ENCODE measurements around the gene PNCK.

Gene PNCK

DNA sequence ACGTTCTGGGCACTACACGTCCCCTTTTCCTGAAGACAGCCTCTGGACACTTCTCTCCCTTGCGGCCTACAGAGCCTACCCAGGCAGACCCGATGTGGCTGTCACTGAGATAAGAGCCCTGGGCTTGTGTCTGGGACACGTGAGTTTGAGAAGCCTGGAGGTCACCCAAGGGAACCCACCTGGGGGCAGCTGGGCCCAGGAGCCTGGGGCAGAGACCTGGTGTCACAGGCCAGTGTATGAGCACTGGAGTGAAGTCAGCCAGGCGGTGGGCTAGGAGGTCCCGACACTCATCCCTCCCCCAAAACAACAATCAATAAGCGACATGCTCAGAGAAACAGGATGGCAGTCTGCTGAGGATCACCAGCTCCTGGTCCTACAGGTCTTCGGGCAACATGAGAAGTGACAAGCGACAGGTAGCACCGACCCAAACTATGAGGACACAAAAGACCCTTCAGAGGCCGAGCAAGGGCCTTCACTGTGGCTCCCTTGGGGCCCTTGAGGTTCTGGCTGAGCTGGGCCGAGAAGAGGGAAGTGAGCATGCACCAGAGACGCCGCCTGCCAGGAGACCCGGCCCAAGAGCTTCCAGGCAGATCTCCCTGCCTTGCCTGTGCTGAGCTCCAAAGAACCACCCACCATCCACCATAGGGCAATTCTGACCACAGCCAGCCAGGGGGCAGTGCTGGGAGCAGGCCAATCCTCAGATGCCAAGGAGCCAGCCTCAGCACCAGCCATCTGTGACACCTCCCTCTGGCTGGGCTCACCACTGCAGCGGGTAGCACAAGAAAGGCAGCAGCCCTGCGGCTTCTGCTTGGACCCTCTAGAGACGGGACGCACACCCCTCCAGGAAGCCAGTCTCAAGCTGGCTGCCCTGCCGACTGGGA lies 37.6 kb downstream of the PNCK start:
- peak; percentile 81 for DNase-seq
- in situ Hi-C loops (cut with MboI; ENCODE audit: low pct_unique_long_range_greater_than_20kb, low sequenced_read_pairs): no loop called here

DNA sequence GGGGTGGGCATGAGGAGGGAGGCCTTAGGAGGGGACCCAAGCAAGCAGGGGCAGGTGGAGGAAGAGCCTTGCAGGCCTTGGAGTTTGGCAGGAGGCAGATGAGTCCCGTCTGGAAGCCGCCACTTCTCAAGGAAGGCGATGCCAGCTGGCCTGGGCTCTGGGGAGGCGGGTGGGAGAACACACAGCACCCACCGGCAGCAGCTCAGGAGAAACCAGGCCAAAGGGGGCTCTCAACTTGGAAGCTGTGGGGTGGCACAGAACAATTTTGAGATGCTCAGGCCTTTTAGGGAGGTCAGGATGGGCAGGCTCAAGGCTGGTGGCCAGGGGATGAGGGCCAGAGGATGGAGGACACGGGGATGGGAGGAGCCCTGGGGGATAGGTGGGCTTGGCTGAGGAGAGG lies 38.2 kb downstream of the PNCK start:
- no peak for DNase-seq
- in situ Hi-C loops (cut with MboI; ENCODE audit: low pct_unique_long_range_greater_than_20kb, low sequenced_read_pairs): no loop called here

DNA sequence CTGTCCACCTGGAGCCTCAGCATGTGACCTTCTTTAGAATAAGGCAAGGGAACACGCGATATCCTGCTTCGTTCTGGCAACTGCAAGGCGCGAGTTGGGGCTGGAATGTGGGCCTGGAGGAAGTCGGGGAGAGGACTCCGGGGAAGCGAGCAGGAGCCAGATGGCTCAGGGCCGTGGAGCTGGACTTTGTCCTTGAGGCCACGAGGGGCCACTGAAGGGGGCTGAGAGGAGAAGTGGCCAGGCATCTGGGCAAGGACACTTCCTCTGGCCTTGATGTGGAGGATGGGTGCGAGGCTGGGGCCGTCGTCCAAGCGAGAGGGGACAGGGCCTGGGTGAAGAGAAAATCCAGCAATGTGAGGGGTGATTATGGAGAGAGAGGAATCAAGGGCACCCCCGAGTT lies 38.8 kb downstream of the PNCK start:
- in situ Hi-C loops (cut with MboI; ENCODE audit: low pct_unique_long_range_greater_than_20kb, low sequenced_read_pairs): no loop called here
- no peak for DNase-seq

DNA sequence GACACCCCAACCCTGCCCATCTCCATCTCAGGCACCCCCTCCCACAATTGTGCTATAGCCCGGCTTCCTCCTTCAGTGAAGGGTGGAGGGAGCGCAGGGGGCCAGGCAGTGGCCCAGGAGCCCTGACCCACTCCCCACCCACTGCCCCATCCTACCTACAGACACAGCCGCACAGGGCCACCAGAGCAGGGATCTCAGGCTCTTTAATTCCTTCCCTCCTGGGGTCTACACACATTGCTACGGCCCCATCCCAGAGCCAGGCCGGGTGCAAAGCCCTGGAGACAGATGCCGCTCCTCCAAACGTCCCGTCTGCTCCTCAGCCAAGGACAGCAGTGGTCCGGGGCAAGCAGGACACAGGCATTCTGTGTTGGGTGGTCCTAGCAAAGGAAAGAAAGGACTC lies 39.4 kb downstream of the PNCK start:
- no peak for DNase-seq
- in situ Hi-C loops (cut with MboI; ENCODE audit: low pct_unique_long_range_greater_than_20kb, low sequenced_read_pairs): no loop called here

DNA sequence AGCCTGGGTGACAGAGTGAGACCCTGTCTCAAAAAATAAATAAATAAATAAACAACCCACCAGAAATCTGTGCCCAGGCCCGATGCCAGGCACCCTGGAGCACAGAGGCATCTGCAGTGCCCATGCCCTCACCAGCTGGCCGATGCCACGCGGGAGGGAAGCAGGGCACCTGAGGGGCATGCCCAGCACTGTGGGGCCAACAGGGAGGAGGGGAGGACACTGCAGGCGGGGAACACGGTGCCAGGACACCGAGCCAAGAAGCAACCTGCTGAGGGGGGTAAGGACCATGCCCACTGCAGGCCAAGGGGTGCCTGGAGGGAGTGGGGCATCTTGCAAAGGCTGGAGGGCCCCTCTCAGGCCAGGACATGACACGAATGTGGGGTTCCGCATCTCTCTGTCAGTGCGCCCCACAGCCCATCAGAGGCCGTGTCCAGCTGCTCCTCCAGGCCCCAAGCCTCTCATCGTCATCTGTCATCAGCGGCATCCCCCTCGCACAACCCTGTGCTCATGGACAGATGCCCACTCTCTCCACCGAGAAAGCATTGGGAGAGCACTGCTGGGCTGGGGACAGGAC lies 39.9 kb downstream of the PNCK start:
- in situ Hi-C loops (cut with MboI; ENCODE audit: low pct_unique_long_range_greater_than_20kb, low sequenced_read_pairs): no loop called here
- DNase-seq: no peak

DNA sequence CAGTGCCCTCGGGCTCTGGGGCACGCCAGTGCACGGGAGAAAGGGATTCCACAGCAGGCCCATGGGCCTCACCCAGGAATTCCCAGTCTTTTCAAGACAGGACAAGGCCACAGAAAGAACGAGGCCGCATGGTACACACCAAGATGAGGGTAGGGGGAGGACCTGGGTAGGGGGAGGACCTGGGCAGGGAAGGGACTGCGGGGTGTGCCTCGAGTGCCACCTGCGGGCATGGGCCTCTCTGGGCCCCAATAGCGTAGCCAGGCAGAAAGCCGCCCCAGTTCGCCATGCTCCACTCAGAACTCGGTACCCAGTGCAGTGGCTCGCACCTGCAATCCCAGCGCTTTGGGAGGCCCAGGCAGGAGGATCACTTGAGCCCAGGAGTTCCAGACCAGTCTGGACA lies 40.6 kb downstream of the PNCK start:
- no peak for DNase-seq

DNA sequence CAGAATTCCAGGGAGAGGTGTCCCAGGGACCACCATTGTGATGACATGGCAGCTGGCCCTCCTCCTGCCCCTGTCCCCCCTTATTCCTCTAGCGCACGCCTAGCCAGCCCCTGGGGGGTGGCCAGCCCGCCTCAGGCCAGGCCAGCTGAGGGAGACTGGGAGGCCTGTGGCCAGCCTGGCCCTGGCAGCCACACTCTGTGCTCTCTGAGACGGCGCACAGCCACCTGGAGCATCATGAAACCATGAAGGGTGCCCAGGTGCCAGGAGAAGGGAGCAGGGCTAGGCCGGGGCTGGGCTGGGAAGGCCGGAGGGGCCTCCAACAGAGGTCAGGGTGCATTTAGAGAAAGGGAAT lies 41.0 kb downstream of the PNCK start:
- in situ Hi-C loops (cut with MboI; ENCODE audit: low pct_unique_long_range_greater_than_20kb, low sequenced_read_pairs): no loop called here
- DNase-seq: no peak

More for the DNA sequence above, 40.6 kb downstream of the PNCK start:
- in situ Hi-C loops (cut with MboI; ENCODE audit: low pct_unique_long_range_greater_than_20kb, low sequenced_read_pairs): no loop called here

DNA sequence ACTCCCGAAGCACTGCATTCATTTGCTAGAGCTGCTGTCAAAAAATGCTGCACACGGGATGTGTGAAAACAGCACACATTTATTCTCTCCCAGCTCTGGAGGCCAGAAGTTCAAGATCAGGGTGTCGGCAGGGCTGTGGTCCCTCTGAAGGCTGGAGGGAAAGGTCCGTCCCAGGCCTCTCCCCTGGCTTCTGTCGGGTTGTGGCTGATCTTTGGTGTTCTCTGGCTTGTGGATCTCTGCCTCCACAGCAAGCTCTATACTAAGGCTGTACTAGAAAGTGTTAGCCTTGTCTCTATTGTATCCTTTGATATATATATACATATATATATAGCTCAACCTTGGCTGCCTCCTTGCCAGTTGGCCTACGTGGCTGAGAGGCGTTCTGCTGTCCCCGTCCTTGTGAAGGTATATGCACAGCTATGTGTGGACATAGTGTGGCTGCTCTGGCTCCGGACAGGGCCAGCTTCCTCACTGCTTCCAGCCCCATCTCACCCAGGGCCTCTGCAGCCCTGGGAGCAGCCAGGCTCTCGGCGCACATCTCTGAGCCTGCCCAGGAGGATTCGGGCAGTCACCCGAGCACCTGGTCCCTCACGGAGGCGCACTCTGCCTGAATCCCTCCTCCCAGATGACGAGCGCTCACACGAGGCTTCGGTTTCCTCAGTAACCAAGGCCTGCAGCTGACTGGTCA lies 41.6 kb downstream of the PNCK start:
- no peak for DNase-seq
- in situ Hi-C loops (cut with MboI; ENCODE audit: low pct_unique_long_range_greater_than_20kb, low sequenced_read_pairs): no loop called here

DNA sequence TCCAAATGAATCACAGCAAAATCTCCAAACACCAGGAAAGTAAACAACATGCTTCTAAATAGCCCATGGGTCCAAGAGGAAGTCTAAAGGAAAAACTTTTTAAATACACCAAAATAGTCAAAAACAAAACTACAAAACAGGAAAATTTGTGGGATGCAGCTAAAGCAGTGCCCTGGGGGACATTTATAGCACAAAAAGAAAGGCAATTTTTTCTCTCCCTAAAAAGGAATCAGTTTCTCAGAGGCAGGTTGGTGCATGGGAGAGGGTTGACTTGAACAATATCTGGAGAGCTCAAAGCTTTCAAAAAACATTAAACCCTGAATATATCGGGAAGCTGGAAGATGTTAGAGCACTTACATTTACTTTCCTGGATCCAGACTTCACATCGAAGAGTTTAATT lies 42.3 kb downstream of the PNCK start:
- in situ Hi-C loops (cut with MboI; ENCODE audit: low pct_unique_long_range_greater_than_20kb, low sequenced_read_pairs): no loop called here
- DNase-seq: no peak

DNA sequence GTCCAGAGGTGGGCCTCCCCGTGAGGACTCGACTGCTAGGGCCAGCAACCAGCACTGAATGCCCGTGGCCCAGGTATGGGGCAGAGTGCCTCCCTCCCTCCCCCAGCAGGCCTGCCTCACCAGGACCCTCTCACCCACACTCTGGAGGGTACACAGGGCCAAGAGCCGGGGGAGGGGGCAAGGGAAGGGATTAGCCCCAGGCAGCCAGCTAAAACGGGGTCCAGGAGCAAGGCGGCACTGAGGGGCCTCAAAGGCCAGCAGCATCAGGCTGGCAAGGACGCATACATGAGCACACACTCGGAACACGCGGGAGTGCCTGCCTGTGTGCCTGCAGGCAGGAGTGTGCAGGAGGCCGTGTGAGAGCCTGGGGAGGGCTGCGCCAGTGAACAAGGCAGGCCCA lies 44.9 kb downstream of the PNCK start:
- in situ Hi-C loops (cut with MboI; ENCODE audit: low pct_unique_long_range_greater_than_20kb, low sequenced_read_pairs): no loop called here
- DNase-seq: no peak

DNA sequence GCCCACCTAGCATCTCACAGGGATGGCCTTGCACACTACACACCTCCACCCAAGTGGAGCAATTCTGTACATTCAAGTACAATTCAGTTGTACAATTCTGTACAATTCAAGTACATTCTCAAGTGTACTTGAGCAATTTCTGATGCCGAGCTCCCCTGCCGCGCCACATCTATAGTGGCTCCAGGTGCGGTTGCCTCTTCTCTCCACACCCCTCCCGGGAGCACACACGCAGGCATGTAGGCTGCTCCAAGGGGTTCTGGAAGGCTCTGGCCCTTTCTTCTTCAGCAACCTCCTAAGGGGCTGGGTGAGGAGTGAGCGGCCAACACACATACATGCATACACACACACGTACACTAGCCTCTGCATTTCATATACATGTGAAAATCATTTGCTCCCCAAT lies 45.5 kb downstream of the PNCK start:
- DNase-seq: no peak
- in situ Hi-C loops (cut with MboI; ENCODE audit: low pct_unique_long_range_greater_than_20kb, low sequenced_read_pairs): no loop called here

DNA sequence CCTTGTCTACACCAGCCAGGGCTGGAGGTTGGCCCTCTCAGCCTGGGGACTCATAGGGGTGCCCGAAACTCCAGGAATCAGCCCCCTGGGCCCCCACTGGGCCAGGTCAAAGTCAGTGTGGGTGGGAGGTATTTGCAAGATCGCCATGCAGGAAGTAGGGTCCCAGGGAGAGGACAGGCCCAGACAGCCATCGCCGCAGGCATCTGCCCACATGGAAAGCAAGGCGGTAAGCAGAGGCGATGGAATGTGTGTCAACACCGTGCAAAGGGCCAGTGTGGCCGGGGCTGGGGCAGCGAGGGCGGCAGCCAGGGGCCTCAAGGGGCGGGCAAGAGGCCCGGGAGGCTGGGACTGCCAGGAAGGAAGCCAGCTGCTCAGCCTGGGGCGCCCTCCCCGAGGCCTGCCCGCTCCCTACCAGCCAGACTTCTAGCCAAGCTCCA lies 45.9 kb downstream of the PNCK start:
- in situ Hi-C loops (cut with MboI; ENCODE audit: low pct_unique_long_range_greater_than_20kb, low sequenced_read_pairs): no loop called here
- DNase-seq: no peak

DNA sequence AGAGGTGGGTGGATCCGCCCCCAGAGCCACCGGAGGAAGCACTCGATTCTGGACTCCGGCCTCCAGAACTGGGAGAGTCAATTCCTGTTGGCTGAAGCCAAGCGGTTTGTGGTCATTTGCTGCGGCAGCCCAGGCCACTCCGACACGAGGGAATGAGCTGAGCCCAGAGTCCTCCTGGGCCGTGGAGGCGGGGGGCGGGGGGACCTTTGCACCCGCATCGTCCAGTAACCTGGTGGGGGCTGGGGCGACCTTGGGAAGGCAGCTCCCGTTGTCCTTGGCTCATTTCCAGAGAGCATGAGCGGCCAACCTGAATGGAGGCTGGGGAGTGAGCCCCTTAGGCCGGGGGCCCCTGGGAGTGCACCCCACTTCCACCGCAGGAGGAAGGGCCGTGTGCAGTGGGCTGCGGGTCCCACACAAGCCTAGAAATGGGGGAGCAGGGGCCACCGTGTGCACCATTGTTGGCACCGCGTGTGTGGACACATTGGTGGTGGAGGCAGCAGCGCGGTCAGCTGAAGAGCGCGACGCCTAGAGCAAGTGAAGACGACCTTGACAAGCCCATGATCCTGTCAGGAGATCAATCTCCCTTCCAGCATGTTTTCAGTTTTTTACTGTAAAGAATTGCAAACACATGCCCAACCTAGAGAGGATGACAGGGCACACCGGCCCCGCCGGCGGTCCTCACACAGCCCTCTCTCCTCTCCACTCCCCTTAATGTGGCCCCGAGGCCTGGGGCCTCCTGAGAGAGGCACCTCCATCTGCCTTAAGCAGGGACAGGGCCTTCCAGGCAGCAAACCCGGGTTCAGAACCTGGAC lies 46.5 kb downstream of the PNCK start:
- DNase-seq: no peak
- in situ Hi-C loops (cut with MboI; ENCODE audit: low pct_unique_long_range_greater_than_20kb, low sequenced_read_pairs): no loop called here

DNA sequence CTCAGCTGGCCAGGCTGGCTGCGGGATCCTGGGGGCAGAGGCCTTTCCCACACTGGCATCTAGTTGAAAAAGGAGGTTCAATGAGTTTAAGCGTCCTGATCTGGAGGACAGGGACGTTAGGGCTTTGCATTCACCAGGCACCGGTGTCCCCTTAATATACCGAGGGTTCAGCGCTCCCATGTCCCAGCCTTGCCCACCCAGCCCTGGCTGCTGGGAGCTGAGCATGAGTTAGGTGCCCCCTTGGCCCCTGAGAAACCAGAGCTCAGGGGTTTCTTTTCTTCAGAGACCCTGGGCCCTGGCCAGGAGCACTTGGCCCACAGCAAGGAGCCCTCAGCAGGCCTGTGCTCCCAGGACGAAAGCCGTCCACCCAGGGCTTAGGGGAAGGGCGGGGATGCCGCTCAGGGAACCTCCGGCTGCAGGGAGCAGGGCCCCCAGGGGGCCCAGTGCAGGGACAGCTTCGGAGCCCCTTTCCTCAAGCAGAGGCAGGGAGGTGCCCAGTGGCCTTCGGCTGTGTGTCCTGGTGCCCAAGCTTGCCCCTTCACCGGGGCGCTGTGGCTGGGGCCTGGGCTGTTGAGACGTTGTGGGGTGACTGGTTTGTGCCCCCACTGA lies 47.5 kb downstream of the PNCK start:
- no peak for DNase-seq
- in situ Hi-C loops (cut with MboI; ENCODE audit: low pct_unique_long_range_greater_than_20kb, low sequenced_read_pairs): no loop called here

DNA sequence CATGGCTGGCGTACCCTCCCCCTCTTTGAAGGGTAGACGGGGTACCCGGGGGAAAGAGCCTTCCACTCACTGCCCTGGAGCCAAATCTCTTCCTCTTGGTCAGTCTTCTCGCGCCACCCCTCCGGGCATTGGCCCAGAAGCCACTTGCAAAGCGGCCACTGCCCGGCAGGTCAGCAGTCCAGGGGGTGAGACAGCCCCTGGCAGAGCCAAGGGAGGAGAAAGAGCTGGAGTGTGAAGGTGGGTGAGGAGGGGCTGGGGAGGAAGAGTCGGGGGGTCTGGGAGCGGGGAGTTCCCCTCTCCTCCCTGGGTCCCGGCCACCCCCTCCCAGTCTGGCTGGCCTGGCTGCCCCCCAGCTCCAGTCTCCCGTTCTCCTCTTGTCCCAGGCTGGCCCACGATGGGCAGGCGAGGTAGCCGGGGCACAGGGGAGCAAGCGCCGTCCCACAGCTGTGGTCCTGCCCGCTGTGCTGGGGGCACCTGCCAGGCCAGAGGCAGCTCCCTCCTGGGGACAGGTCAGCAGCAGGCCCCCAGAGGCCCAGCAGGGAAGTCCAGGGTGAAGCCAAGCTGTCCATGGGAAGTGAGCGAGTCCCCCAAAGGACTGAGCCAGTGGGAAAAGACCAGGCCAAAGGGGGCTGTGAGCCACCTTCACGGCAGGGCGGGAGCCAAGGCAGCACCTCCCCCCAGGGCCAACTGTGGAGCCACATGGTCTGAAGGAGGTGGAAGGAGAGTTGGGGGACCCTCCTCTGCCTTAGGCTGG lies 48.2 kb downstream of the PNCK start:
- in situ Hi-C loops (cut with MboI; ENCODE audit: low pct_unique_long_range_greater_than_20kb, low sequenced_read_pairs): no loop called here

DNA sequence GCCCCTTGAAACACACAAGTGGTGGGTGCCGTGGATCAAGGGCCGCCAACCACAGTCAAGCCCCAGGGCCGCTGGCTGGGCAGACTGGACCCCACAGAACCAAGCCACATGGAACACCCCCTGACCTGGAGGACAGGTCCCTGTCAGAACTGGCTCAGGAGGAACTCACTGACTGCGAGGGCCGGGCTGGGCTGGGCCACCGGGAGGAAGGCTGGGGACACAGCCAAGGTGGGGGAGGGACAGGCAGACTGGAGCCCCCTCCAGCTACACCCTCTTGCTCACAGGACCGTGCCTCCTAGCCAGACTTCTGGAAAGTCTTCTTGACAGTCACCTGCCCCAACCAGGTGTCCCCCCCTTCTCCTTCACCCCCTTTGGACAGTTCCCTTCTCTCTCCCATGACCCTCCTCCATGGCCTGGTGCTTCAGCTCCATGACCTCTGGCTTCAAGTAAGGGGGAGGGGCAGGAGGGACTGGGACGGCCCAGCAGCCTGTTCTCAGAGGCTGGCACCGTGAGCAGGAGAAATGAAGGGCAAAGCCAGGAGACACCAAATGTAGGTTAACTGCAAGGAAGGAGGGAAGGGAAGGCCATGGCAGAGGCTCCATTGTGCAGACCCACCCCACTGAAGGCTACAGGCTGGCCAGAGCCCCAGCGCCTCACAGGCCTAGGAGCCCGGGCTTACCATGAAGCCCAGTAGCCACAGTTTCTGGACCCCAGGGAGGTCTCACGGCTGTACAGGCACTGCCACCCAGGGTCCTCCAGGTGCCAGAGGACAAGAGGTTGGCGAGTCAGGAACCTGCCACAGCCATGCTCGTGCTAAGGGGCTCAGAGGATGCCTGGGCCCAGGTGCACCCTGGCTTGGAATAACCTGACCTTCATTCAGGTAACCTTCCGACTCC lies 49.2 kb downstream of the PNCK start:
- in situ Hi-C loops (cut with MboI; ENCODE audit: low pct_unique_long_range_greater_than_20kb, low sequenced_read_pairs): no loop called here
- no peak for DNase-seq

More for the DNA sequence above, 48.2 kb downstream of the PNCK start:
- DNase-seq: no peak

DNA sequence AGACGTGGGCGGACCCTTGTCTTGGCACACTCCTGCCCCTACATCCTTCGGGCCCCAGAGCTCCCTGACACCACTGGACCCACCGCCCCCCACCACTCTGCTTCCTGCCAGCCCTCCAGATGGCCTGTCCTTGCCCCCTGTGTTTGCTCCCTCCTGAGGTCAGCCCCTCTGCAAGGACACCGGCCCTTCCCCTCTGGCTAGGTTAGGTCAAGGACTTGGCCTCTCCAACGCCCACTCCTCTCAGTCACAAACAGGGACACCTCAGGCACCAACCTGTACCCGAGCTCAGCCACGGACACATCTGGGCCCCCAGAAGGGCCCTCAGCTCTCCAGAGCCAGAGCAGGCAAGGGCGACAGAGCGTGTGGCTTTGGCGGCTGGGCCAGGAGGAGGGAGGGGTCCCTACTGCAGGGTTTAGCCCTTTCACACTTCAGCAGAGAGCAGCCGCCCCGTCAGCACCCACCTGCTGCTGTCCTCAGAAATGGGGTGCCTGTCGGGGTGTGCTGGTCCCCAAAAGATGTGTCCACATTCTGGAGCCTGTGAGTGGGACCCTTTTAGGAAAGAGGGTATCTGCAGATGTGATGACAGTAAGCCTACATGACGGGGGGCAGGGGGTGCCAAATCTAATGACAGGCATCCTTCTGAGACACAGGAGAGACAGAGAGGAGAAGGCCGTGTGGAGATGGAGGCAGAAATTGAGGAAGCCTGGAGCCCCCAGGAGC lies 50.1 kb downstream of the PNCK start:
- in situ Hi-C loops (cut with MboI; ENCODE audit: low pct_unique_long_range_greater_than_20kb, low sequenced_read_pairs): no loop called here
- no peak for DNase-seq

Measured in KBM-7 (cell line).